TTC549 (cell line): Measurements from ENCODE around the gene QRICH2.
"Not testable (repeated sequence)": the region's sequence is repeated elsewhere in the genome, so short reads cannot be mapped to it uniquely, and the experiment has no call there.

Experiments used
- FAIRE-seq: peaks from 2 replicates; lab custom pipeline; 2012; peaks lifted over from hg19 to GRCh38; lab: Jason Lieb, UNC

Gene QRICH2

GRCh38 chr17:76277300-76278267 is 30.5 kb downstream of the QRICH2 start:
- FAIRE-seq, result no peak

GRCh38 chr17:76276461-76277299 is 31.4 kb downstream of the QRICH2 start:
- FAIRE-seq, result no peak

DNA sequence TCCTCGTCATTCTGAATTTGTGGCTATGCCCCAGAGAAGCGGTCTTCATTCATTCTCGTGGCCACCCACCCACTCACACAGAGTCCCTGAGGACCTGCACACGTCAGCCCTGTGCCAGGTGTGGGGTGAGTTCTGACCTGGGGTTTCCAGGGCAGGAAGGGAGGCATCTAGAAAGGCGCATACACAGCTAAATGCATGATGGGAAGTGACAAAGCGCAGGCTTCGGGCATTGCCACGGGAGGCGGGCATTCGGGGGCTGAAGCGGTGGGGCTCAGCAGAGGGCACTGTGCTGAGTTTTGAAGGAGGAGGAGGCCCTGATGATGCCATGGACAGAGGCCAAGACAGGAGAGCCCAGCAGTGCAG is 32.0 kb downstream of the QRICH2 start:
- no peak for FAIRE-seq

DNA sequence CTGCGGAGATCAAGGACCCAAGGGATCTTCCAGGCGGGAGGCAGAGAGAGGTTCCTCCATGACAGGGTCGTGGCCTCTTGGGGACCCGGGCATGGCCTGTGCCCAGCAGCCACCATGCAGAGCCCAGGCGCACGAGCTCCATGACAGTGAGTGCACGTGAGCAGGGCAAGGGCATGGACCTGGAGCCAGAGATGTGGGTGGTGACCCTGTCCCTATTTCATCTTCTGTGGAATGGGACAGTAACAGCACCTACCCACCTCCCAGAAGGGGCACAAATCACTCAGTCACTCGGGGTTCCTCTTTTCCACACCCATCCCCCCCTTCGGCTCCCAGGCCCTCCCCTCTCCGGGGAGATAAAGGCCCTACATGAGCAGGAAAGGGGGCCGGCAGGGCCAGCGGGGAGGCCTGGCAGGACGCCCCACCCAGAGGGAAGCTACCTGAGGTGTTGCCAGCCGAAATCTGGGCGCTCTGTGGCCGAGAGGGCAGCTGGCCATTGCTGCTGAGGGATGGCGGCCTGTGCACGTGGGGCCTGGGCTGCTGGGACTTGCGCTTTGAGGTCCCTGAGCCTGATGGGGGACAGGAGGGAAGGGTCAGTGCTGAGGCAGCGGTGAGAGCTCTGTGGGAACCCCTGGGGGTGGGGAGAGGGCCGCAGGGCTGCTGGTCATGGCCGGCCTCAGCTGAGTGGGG is 32.6 kb downstream of the QRICH2 start:
- FAIRE-seq, result no peak

DNA sequence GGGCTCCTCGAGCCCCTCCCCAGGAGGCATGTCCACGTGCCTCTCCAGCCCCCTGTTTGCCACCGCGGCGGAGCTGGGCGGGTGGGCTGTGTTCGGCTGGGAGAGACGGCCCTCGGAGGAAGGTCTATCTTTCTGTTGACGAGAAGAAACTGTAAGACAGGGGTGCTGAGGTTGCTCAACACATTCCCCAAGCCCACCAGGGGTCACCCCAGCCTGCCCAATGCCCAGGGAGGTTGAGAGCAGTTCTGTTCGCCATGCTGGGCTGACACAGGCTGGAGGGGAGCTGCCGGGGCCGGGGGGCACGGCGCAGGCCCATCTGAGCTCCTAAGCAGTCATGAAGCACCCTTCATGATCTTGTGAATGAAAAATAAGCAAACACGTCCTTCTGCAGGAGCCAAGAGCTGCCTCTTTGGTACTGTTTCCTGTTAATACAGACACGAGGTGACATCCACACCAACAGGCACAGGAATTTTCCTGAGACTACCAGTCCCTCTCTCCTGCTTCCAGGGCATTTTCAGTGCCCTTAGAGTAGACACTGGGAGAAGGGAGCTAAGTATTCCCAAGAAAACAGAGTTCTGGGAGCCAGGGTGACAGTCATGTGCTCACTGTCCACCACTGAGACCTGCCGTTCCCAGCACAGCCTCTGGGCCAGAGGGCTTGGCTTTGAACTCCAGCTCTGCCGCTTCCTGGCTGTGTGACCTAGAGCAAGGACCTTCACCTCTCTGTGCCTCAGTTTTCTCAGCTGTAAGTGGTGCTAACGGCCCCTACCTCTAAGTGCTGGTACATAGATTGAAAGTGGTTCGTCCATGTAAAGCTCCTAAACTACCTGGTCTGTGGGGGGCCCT is 33.7 kb downstream of the QRICH2 start:
- FAIRE-seq, result no peak

DNA sequence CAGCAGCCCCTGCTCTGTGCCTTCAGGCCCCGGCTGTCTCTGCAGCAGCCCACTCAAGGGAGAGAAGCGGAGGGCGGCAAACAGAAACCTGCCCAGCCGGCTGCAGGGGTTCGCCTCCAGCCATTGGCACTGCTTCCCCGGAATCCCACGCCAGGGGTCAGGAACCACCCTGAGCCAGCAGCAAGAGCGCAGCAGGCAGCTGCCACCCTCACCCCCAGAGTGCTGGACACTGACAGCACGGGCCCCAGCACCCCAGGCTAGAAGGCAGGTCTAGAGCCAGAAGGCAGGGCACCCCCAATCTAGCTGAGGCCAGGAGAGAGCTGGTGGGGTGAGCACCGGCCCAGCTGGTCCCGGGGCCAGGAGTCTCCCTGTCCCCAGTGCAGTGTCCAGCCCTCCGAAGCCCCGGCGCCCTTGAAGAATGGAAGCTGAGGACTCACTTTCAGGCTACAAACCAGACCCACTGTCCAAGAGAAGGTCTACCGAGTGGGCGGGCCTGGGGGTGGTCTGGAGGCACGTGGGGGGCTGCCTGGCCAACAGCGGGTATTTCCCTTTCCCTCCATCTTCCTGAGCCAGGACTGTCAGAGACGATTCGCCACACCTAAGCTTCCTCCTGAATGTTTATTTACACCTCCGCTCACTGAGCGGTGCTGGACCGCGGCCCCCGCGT is 34.5 kb downstream of the QRICH2 start:
- no peak for FAIRE-seq

GRCh38 chr17:76272541-76273444 is 35.3 kb downstream of the QRICH2 start:
- FAIRE-seq, result no peak

GRCh38 chr17:76271669-76272540 is 36.2 kb downstream of the QRICH2 start:
- FAIRE-seq, result no peak

DNA sequence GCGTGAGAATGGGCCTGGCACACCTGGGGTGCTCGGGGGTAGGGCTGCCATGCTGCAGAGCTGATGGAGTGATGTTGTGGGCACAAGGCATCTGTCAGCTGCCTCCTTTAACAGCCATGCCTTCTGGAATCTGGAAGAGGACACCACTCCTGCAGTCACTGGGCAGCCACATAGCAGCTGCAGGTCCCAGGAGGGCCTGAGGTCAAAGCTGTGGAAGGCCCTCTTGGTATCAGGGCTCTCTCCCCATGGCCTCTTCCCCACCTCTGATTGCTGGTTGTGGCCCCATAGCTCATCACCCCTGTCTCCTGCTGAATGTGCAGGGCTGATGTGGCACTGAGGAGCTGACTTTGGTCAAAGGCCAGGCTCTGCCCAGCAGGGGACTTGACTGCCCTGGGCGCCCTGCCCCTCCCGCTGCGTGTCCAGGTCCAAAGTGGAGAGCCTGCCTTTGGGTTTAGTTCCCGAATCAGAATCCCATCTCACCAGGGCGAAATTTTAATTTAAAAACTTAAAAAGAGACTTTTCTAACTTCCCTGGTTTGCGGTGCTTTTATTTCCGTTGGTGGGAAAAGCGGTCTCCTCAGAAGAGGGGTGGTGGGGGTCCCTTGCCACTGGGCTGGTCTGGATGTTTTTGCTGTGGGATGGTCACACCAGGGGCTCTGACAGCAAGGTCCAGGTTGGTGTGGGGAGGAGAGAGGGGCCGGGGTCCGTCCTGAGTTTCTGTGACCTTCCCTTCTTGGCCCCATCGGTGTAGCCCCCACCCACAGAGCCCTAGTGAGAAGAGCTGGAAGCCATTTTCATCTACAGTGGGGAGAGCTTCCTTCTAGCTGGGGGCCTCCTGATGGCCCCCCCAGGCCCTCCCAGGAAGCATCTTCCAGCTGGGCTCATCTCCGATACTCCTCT is 37.1 kb downstream of the QRICH2 start:
- FAIRE-seq, result no peak

GRCh38 chr17:76270127-76270592 is 37.9 kb downstream of the QRICH2 start:
- no peak for FAIRE-seq

DNA sequence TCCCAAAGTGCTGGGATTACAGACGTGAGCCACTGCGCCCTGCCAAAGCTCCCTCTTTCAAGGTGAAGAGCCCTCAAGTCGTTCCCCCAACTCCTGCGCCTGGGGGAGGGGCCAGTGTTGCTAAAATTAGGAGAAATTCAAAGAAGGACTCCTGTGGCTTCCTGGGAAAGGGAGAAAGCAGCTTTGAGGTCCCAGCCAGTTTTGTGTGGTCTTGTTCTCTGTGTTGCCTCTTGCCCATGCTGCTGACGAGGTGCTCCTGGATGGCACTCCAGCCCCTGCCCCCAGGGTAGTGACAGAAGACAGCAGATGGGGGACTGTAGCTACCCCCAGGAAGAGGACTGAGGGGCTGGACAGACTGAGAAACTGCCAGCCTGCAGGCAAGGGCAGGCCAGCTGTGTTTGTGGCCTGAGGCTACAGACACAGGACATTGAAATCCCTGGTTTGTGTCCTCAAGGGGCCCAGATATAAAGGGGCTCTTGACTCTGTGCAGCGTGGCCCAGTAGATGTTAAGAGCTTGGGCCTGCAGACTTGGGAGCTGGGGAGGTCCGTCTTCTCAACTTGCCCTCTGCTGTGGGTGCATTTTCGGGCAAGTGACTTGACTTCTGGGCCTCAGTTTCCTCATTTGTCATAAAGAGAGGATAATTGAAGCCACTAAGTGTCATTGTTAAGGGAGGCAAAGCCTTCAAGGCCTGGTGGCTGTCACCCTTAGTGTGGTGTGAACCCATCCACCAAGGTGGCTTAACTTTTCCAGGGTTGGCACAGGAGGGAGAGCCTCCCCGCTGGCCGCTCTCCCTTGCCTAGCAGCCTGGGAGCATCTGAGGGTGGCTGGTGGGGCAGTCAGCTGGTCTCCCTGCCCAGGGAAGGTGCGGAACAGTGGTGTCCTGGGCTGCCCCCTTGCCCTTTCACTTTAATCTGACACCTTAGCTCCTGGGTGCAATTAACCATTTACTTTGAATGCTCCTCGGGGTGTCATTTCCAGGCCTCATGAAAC is 38.8 kb downstream of the QRICH2 start:
- FAIRE-seq, result no peak

GRCh38 chr17:76268015-76268749 is 39.9 kb downstream of the QRICH2 start:
- FAIRE-seq, result no peak

DNA sequence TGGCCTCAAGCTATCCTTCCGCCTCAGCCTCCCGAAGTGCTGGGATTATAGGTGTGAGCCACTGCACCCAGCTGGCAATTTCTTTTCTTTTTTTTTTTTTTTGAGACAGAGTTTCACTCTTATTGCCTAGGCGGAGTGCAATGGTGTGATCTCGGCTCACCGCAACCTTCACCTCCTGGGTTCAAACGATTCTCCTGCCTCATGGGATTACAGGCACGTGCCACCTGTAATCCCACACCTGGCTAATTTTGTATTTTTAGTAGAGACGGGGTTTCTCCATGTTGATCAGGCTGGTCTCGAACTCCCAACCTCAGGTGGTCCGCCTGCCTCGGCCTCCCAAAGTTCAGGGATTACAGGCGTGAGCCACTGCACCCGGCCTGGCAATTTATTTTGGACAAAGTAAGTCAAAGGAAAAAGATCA is 40.5 kb downstream of the QRICH2 start:
- FAIRE-seq, result not testable (repeated sequence)

- no peak for FAIRE-seq
Observed at GRCh38 chr17:76267051-76267576, 41.0 kb downstream of the QRICH2 start.

GRCh38 chr17:76266244-76266938 is 41.7 kb downstream of the QRICH2 start:
- FAIRE-seq, result no peak
